GM21529 (cell line): ENCODE measurements around the gene SPARC.

Source experiments
- ATAC-seq: cut with Tn5 transposase; IDR thresholded peaks from one replicate; pipeline ENCODE4 v1.9.1; 2021; ENCODE audit not compliant: unreplicated experiment

Gene SPARC

DNA sequence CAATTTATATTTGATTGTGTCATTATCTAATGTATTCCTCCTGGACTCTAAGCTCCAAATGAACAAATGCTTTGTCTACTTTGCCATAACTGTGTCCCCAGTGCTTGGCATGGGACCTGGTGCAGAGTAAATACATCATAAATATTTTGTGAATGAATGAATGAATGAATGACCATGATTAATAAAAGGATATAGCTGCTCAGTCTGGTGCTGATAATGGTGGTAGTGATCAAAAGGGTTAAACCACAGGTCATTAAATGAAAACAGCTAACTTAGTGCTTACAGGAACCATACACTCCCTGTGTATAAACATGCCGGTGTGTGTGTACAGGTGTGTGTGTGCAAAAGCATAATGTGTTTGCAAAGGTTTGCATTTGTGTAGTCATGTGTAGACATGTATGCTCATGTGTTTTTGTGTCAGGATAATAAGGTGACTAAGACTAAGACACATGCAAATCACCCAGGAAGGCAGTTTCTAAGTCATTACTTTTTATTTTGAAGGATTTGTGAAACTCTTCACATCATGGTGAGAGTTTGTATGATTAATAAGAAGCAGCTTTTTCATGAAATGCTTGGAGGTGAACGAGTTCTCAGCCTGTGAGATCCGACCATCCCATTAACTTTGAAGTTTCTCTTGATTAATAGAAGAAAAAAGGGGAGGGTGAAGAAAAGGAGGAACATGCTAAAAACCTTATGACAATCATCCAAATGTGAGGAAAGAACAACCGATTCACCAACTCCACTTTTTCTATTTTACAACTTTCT is 24.6 kb downstream of the SPARC start:
- peak; percentile 61 for ATAC-seq

DNA sequence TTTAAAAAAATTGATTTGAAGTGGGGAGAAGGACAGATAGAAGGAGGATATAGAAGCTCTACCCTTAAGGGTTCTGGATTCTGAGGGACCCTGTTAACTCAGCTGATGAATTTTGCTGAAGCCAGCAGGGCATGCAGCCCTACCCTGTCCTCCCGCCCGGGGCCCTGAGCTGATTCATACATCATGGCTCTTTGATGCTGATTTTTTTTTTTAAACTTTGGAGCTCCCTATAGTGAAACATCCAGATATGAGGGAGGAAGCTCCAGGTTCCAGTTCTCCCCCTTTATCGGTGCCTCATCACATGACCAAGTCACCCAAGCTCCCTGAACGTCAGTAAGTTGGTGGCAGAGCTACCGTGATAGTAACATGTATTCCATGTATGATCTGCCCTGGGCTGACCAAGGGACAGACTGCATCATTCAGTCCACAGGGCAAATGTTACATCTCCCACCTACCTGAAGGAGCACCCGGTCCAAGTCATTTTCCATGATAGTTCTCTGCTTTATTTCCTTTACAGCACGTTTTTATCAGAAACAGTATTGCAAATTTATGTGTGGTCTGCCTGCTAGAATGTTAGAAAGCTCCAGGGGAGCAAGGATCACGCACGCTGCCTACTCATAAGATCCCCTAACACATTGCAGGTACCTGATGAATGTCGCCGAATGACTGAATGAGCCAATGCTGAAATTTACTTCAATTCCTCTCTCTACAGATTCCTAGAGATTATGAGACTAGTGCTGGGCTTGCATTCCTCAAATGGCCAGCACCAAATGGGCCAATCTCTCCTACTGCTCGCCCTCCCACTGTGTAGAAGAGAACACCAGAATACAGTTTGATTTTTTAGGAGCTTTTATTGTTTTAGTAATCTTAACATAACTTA is 25.9 kb downstream of the SPARC start:
- no peak for ATAC-seq

GRCh38 chr5:151659001-151659754 is 27.5 kb downstream of the SPARC start:
- peak; percentile 58 for ATAC-seq

DNA sequence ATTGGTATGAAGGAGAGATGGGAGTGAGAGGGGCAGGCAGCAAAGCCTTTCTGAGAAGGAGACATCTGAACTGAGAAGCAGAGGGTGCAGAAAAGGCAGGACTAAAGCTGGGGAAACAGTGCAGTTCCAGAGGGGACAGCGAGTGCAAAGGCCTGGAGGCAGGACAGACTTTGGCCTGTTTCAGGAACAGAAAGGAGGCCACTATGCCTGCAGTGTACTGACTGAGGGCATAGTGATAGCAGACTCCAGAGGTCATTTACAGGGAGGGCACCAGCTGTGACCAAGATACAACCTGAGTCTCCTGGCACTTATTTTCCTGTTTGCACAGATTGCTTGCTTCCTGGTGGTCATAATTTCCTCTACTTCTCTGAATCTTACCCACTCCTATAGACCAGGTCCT is 29.6 kb downstream of the SPARC start:
- no peak for ATAC-seq

DNA sequence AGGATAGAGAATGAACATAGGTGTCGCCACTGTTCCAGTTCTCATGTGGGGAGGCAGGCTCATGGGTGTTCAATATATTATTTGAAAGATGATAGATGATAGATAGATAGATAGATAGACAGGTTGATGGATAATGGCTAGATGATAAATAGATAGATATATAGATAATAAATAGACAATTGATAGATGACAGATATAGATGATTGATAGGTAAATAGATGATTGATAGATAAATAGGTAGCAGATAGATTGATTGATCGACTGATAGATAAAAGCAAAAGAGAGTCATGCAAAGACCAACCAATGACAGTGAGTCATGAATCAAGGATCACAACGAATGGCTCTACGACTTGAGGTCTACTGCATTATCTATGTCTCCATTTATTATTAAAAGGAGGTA is 30.4 kb downstream of the SPARC start:
- no peak for ATAC-seq

DNA sequence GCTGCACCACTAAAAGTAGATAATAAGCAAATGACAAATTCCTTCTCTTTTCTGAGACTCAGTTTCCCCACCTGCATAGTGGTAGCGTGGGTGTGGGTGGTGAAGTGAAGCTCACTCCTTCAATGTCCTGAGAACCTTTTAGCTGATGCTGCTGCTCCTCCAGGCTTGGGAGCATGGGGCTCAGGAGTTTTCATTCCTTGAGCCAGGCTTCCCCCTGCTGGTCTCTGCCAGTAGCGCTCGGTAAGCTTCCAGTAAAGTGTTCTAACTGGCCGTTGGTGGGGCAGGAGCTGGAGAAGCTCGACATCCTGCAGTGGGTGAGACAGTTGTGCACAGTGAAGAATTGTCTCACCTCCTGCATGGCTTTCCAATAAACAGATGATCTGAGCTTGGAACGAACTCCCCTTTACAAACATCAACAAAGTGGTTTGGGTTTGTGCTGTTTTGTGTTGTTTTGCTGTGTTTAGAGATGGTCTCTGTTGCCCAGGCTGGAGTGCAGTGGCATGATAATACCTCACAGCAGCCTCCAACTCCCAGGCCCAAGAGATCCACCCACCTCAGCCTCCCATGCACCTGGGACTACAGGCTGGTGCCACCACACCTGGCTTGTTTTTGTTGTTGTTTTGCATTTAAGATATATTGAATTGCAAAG is 34.6 kb downstream of the SPARC start:
- ATAC-seq = peak; percentile 99

DNA sequence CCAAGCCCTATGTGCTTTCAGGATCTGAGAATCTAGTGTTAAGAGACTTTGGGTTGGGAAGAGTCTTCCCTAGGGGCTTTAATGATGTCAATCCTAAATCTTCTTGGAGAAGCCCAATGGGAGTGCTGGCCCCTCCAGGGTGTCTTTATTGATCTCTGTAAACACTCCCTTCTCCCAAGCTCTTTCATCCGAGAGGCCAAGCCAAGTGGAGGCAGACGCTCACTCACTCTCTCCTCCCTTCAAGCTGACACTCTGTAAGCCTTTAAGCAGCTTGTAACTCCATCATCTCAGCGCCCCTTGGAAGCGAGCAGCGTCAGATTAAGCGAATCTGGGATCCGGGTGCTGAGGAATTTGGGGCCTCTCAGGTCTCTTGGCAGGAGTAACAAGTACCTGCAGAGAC is 37.7 kb downstream of the SPARC start:
- no peak for ATAC-seq

DNA sequence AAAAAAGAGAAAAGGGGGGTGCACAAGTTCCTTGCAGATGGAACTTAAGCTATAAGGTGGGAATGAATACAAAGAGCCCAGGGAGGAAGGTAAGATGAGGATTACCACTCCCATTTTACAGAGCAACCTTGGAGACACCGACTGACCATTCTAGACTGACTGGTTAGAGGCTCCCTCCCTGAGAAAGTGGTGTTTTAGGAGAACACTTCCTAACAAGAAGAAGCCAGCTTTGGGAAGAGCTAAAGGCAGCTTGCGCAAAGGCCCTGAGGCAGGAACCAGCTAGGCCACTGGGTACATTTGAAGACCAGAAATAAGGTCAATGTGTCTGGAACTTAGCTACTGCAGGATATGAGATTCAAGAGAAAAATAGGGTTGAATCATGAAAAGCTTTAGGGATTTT is 38.6 kb downstream of the SPARC start:
- ATAC-seq = no peak

DNA sequence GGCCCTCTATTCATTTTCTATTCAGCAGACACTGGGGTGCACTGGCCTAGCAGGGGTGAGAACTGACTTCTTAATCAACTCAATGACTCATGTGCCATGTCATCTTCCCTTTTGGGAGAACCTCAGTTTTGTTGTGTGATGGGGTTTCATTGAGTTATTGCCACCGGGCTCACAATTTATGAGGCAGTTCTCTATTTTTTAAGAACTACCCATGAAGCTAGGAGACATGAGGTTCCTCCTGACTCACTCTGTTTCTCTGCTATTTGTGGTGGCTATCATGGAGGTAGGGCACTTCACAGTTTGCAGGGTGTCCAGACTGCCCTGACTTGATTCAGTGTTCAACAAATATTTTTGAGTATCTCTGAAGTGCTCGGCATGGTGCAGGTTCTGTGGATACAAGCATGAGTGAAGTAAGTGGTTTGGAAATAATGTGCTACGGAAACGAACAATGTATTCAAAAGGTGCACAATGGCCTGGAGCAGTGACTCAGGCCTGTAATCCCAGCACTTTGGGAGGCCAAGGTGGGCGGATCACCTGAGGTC is 39.3 kb downstream of the SPARC start:
- ATAC-seq = no peak

- ATAC-seq = no peak
Measured at GRCh38 chr5:151646334-151646733, 40.4 kb downstream of the SPARC start.

GRCh38 chr5:151643388-151643787 is 43.3 kb downstream of the SPARC start:
- ATAC-seq = no peak

DNA sequence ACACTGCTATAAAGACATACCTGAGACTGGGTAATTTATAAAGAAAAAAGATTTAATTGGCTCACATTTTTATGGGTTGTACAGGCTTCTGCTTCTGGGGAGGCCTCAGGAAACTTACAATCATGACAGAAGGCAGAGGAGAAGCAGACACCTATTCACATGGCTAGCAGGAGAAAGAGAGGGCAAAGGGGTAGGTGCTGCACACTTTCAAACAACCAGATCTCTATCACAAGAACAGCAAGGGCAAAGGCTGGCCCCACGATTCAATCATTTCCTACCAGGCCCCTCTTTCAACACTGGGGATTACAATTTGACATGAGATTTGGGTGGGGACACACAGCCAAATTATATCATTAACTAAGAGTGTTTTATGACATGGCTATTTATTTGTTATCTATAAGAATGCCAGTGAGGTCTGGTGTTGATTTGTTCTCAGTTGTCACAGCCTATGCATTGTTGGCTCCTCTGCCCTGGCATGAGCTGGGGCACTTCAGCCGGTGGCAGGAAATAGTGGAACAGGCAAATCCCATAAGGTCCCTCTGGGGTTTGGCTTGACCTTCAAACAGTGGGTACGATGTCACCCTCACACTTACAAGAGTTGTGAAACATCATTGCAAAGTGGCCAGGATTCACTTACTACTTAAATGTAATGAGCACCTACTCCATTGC is 44.1 kb downstream of the SPARC start:
- no peak for ATAC-seq

DNA sequence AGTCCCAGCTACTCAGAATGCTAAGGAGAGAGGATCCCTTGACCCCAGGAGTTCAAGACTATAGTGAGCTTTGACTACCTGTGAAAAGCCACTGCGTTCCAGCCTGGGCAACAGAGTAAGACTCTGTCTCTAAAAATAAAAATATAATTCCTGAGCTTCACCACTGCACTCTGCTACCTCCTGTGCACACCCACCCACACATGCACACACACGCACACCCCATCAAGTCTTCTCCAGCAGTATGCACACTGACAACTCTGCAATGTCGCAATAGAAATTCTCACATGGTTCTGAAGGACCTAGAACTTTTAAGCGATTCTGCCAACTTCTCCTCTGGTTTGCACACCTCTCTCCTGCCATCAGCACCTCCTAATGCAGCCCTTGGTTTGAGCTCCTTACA is 48.1 kb downstream of the SPARC start:
- no peak for ATAC-seq

- no peak for ATAC-seq
Measured at GRCh38 chr5:151637676-151638075, 49.0 kb downstream of the SPARC start.

- ATAC-seq = no peak
Measured at GRCh38 chr5:151633892-151634291, 52.8 kb downstream of the SPARC start.

DNA sequence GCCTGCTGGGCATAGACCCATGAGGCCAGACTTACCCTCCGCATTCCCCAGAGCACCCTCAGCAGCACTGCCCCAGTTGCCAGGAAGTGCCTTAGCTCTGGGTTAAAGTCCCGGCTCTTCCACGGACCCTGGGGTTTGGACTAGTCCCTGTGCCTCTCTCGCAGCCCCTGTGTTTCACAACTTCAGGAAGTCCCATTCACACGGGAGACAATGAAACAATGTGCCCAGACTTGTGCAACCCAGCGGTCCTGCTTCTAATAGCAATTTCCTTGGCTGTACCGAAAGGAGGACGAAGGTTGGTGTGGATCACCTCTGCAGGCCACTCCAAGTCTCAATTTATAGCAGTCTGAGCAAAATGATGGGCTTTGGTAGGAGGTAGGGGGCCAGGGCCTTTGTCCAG is 53.8 kb downstream of the SPARC start:
- ATAC-seq = no peak

GRCh38 chr5:151632524-151632923 is 54.2 kb downstream of the SPARC start:
- ATAC-seq = no peak

DNA sequence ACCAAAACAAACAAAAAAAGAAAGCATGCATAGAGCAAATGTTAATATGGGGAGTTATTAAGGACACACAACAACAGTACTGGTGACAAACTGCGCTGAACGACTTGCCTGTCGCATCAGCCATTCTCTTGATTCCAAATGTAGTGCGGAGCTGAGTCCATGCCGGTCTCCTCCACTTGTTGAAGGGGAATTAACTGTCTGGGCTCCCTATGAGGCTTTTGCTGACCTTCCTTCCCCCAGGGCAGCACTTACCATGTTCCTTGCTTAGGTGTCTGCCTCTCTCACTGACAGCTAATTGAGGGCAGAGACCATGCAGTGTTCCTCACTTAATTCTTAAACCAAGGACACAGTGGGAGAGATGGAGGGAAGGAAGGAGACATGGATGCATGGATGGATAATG is 54.8 kb downstream of the SPARC start:
- ATAC-seq = no peak

DNA sequence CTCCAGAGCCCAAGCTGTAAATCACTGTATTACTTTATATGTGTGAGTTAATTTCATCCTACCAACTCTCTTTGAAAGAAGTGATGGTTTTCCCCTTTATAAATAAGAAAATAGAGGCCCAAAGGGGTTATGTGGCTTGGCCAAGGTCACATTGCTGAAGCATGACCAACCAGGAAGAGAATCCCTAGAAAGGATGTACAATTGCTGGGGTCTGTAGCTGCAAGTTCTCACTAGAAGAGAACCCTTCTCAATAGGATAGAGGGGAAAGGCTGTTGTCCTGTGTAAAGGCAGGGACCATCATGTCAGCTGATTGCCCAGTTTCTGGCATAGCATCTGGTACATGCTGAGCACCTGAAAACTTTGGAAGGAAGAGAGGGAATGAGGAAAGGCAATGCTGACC is 56.6 kb downstream of the SPARC start:
- ATAC-seq = no peak

DNA sequence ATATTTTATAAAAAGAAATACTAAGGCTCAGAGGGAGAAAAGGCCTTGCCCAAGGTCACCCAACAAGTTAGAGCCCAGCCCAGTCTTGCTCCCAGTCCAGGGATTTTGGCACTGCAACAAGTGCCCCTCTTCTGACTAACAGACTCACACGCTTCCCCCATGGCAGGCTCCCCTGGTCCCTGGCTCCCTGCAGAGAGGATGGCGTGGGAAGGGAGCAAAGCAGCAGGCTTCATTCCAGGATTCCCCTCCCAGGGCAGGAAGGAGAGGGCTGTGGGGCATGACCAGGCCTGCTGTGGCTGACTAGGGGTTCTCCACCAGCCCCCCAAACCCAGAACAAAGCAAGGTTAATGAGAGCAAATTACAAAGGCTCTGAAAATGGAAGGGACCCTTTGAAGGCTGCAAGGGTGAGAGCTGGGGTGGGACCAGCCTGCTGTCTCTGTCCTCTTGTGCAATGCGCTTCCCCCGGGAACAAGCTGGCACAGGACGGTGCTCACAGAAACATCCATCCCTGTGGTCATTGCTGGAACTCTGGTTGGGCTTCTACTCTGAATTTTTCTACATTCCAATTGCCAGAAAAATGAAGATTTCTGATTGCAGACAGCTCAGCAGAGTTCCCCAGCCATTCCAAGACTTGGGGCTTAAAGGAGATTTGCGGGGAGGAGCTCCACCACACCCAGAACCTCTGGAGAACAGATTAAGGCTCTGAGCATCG is 58.4 kb downstream of the SPARC start:
- no peak for ATAC-seq
